Liver (tissue), 9 donors: ENCODE data around the gene LPA. TPM values are rescaled to one million over a fixed set of nuclear protein-coding genes. Genes with fewer than 3 reads are reported as not detected.
"Not testable (repeated sequence)": the region's sequence is repeated elsewhere in the genome, so short reads cannot be mapped to it uniquely, and the experiment has no call there.

Experiments used
- DNase-seq: peaks from one replicate; pipeline ENCODE4 v3.0.0-alpha.2; 2017; ENCODE audit warnings: low spot score
- H3K27ac ChIP-seq, 2 donors: one replicate each; pipeline ENCODE4 v1.7.0; 2013; ENCODE audit warnings: inconsistent platforms in 2 of 2, low read length in 2 of 2, control low read depth in 1 of 2, low read depth in 1 of 2, mild to moderate bottlenecking in 1 of 2
- H3K27me3 ChIP-seq, 4 donors: one replicate each; pipeline versions ENCODE4 v1.6.1 to v1.7.0; 2013; ENCODE audit warnings: low read length in 3 of 4, inconsistent platforms in 1 of 4, mild to moderate bottlenecking in 1 of 4, moderate library complexity in 1 of 4; ENCODE audit not compliant: control insufficient read depth in 4 of 4, insufficient read depth in 4 of 4
- H3K36me3 ChIP-seq, 4 donors: one replicate each; pipeline versions ENCODE4 v1.6.1 to v1.7.0; 2013; ENCODE audit warnings: low read length in 3 of 4, mild to moderate bottlenecking in 3 of 4, low read depth in 1 of 4, moderate library complexity in 1 of 4; ENCODE audit not compliant: control insufficient read depth in 4 of 4, insufficient read depth in 3 of 4
- H3K4me1 ChIP-seq, 4 donors: one replicate each; pipeline versions ENCODE4 v1.6.1 to v1.7.0; 2013; ENCODE audit warnings: low read length in 3 of 4, mild to moderate bottlenecking in 3 of 4, moderate library complexity in 1 of 4; ENCODE audit not compliant: control insufficient read depth in 4 of 4, insufficient read depth in 4 of 4
- H3K4me3 ChIP-seq, 3 donors: one replicate each; pipeline versions ENCODE4 v1.6.1 to v1.7.0; 2013; ENCODE audit warnings: low read length in 3 of 3, control low read depth in 1 of 3, low read depth in 1 of 3, mild to moderate bottlenecking in 1 of 3
- H3K9ac ChIP-seq, 2 donors: one replicate each; pipeline ENCODE4 v1.7.0; 2013; ENCODE audit warnings: low read length in 2 of 2, mild to moderate bottlenecking in 2 of 2, moderate library complexity in 2 of 2, control low read depth in 1 of 2, low read depth in 1 of 2
- H3K9me3 ChIP-seq, 4 donors: one replicate each; pipeline versions ENCODE4 v1.6.1 to v1.7.0; 2013; ENCODE audit warnings: low read length in 3 of 4; ENCODE audit not compliant: control insufficient read depth in 4 of 4
- FOXA1 ChIP-seq: IDR thresholded peaks from 2 replicates; pipeline ENCODE4 v1.6.1; 2016; ENCODE audit warnings: antibody characterized with exemption
- FOXA2 ChIP-seq: IDR thresholded peaks from 2 replicates; pipeline ENCODE4 v1.6.1; 2016; ENCODE audit warnings: antibody characterized with exemption
- GABPA ChIP-seq, 2 donors: IDR thresholded peaks in 1 of 2; conservative IDR thresholded peaks in 1 of 2; 2 replicates each; pipeline ENCODE4 v1.6.1; 2016; ENCODE audit warnings: antibody characterized with exemption in 2 of 2, mild to moderate bottlenecking in 1 of 2, moderate library complexity in 1 of 2
- HNF4A ChIP-seq, 2 donors: conservative IDR thresholded peaks; 2 replicates each; pipeline ENCODE4 v1.6.1; 2016; ENCODE audit warnings: antibody characterized with exemption in 2 of 2, mild to moderate bottlenecking in 2 of 2
- JUND ChIP-seq, 2 donors: IDR thresholded peaks; 2 replicates each; pipeline ENCODE4 v1.6.1; 2016; ENCODE audit warnings: antibody characterized with exemption in 2 of 2
- RAD21 ChIP-seq, 2 donors: IDR thresholded peaks; 2 replicates each; pipeline ENCODE4 v1.6.1; 2016; ENCODE audit warnings: antibody characterized with exemption in 2 of 2, mild to moderate bottlenecking in 2 of 2
- TAF1 ChIP-seq: conservative IDR thresholded peaks from 2 replicates; pipeline ENCODE4 v1.6.1; 2016; ENCODE audit warnings: antibody characterized with exemption, mild to moderate bottlenecking
- YY1 ChIP-seq: IDR thresholded peaks from 2 replicates; pipeline ENCODE4 v1.6.1; 2016; ENCODE audit warnings: antibody characterized with exemption, mild to moderate bottlenecking
- WGBS: extraction: QIAGEN DNeasy Blood & Tissue Kit; methylation state at CpG from one replicate; pipeline ENCODE4 v1.1.7; 2013; 5-methylcytosine and 5-hydroxymethylcytosine counted together
- polyA plus RNA-seq, 2 donors: library from polyadenylated mRNA; stranded (reverse) in 1 of 2; unstranded in 1 of 2; fragments of 200-250 nt in 1 of 2; fragments of >200 nt in 1 of 2; fragmentation: Nextera tagmentation in 1 of 2; extraction: Ambion mirVana in 1 of 2; gene quantifications; one replicate each; pipeline versions ENCODE4 v1.2.1 to v1.2.3, GENCODE V29; 2013 to 2015
- total RNA-seq, 2 donors: library from RNA; depleted of rRNA; stranded (reverse); fragments of >200 nt; gene quantifications; one replicate each; pipeline ENCODE4 v1.2.3, GENCODE V29; 2014
- TF ChIP-seq, protein P1 (sequence below): IDR thresholded peaks from 2 replicates; pipeline ENCODE4 v1.6.1; 2016; ENCODE audit warnings: antibody characterized with exemption
- TF ChIP-seq, protein P2 (sequence below): IDR thresholded peaks from 2 replicates; pipeline ENCODE4 v1.6.1; 2016; ENCODE audit warnings: antibody characterized with exemption, mild to moderate bottlenecking
- donor health status: healthy.
- donor health status: healthy.
- donor health status: healthy.
- donor health status: healthy.
- donor health status: healthy.

The LPA gene
- total and polyA plus RNA-seq, 4 donors, result 7.9 to 62.8 (median 23.9) TPM

DNA sequence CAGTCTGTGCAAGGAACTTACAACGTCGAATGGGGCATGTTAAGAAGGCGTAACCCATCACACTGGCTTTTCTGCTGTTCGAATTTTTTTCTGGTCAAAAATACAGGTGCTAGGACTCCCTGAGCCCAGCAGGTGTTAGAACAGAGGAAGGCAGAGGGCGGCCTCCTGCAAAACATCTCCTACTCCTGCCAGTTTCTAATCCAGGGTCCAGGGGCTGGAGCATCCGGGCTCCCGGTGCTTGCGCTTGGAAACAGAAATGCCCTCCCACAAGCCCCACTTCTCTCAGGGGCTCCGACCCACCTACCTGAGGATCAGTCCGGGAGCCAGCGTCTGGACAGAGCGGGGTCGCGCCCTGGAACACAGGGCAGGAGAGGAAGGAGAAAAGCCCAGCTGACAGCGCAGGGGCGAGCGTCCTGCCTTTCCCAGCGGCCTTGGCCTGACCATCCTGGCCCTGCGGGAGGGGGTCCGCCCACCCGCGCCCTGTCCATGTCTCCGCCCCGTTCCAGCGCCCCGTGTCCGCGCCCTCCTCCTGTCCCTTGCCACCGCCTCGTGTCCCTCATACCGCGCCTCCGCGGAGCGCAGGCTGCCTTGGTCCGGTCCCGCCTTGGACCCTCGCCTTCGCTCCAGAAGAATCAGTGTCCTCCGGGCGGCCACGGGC lies 14.8 kb upstream of the LPA start:
- TF ChIP-seq JUND (IDR thresholded peaks at IDR 0.05) (no peak), FOXA2 (no peak), GABPA (IDR thresholded peaks at IDR 0.05 in 1 of 2, conservative IDR thresholded peaks at IDR 0.05 in 1 of 2) (no peak), YY1 (no peak), FOXA1 (no peak), TAF1 (no peak), RAD21 (IDR thresholded peaks at IDR 0.05) (no peak), HNF4A (conservative IDR thresholded peaks at IDR 0.05) (no peak)
- TF ChIP-seq, protein P1, sequence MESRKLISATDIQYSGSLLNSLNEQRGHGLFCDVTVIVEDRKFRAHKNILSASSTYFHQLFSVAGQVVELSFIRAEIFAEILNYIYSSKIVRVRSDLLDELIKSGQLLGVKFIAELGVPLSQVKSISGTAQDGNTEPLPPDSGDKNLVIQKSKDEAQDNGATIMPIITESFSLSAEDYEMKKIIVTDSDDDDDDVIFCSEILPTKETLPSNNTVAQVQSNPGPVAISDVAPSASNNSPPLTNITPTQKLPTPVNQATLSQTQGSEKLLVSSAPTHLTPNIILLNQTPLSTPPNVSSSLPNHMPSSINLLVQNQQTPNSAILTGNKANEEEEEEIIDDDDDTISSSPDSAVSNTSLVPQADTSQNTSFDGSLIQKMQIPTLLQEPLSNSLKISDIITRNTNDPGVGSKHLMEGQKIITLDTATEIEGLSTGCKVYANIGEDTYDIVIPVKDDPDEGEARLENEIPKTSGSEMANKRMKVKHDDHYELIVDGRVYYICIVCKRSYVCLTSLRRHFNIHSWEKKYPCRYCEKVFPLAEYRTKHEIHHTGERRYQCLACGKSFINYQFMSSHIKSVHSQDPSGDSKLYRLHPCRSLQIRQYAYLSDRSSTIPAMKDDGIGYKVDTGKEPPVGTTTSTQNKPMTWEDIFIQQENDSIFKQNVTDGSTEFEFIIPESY, result no peak
- TF ChIP-seq, protein P2, sequence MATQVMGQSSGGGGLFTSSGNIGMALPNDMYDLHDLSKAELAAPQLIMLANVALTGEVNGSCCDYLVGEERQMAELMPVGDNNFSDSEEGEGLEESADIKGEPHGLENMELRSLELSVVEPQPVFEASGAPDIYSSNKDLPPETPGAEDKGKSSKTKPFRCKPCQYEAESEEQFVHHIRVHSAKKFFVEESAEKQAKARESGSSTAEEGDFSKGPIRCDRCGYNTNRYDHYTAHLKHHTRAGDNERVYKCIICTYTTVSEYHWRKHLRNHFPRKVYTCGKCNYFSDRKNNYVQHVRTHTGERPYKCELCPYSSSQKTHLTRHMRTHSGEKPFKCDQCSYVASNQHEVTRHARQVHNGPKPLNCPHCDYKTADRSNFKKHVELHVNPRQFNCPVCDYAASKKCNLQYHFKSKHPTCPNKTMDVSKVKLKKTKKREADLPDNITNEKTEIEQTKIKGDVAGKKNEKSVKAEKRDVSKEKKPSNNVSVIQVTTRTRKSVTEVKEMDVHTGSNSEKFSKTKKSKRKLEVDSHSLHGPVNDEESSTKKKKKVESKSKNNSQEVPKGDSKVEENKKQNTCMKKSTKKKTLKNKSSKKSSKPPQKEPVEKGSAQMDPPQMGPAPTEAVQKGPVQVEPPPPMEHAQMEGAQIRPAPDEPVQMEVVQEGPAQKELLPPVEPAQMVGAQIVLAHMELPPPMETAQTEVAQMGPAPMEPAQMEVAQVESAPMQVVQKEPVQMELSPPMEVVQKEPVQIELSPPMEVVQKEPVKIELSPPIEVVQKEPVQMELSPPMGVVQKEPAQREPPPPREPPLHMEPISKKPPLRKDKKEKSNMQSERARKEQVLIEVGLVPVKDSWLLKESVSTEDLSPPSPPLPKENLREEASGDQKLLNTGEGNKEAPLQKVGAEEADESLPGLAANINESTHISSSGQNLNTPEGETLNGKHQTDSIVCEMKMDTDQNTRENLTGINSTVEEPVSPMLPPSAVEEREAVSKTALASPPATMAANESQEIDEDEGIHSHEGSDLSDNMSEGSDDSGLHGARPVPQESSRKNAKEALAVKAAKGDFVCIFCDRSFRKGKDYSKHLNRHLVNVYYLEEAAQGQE, result no peak
- no peaks in the 10 kb centered on the region for H3K9me3 ChIP-seq
- 9% methylated on average over 42 of the region's 42 CpGs for WGBS
- peaks cover 0 to 12% (median 9%) of the 10 kb centered on the region in 4 donors for H3K4me1 ChIP-seq
- H3K36me3 ChIP-seq, result no peaks in the 10 kb centered on the region
- DNase-seq, result peak; percentile 54
- H3K9ac ChIP-seq, result peak overlapping the region in 1 of 2 donors; percentile 64
- H3K27me3 ChIP-seq, result no peaks in the 10 kb centered on the region
- H3K4me3 ChIP-seq, result peak overlapping the region; percentile 29 to 62 (median 47)
- H3K27ac ChIP-seq, result no peak overlapping the region

DNA sequence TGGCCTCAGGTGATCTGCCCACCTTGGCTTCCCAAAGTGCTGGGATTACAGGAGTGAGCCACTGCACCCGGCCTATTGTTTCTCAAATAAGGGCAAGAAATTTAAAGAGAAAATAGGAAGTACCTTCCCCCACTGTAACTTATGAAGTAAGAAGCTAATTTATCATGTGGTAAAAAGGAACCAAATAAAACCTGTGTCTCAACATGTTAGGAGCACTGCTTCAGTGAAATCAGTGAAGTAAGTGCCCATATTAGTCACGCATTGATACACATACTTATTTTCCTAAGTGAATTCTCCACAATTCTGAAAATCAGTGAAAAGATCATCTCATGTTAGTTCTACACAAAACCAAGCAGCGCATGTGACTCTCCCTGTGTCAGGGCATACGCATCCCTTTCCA lies 14.2 kb upstream of the LPA start:
- H3K4me1 ChIP-seq, result peaks cover 0 to 12% (median 9%) of the 10 kb centered on the region in 4 donors
- no peak overlapping the region for H3K9ac ChIP-seq
- no peak for TF ChIP-seq RAD21 (IDR thresholded peaks at IDR 0.05)
- no peaks in the 10 kb centered on the region for H3K36me3 ChIP-seq
- H3K4me3 ChIP-seq, result peak overlapping the region in 2 of 3 donors; percentile 29 to 62
- H3K27ac ChIP-seq, result no peak overlapping the region
- WGBS, result 86% methylated on average over 4 of the region's 4 CpGs
- no peak for DNase-seq
- H3K9me3 ChIP-seq, result no peaks in the 10 kb centered on the region
- no peaks in the 10 kb centered on the region for H3K27me3 ChIP-seq

DNA sequence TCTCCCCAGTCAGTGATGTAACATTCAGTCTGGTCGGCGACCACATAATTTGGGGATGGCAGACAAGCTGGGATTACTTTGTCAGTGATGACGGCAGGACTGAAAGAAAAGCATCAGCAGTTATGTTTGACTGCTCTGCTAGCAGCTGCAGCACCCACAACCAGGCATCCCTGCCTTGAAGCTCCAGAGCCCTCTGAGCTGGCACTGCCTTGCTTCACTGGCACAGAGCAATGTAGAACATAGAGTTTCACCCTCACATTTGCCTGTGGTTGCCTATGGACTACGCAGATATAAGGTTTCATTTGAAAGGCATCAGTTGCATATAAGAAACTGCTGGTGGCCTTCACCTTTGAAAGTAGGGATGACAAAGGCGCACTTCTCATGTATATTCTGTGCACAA lies 12.3 kb upstream of the LPA start:
- not testable (repeated sequence) for H3K9me3 ChIP-seq, H3K4me3 ChIP-seq, DNase-seq, H3K9ac ChIP-seq, H3K36me3 ChIP-seq, H3K27ac ChIP-seq, H3K27me3 ChIP-seq
- 93% methylated on average over 5 of the region's 5 CpGs for WGBS
- peaks cover 0 to 12% (median 9%) of the 10 kb centered on the region in 4 donors for H3K4me1 ChIP-seq
